ENCODE results near the gene CRYZL1.

The CRYZL1 gene

GRCh38 chr21:33660406-33660805 lies 18.9 kb upstream of the CRYZL1 start:
- Histone ChIP-seq H3K27ac (ENCODE audit: low read depth, low read length) (no peak overlapping the region), H3K9ac (ENCODE audit: low read length) (no peak overlapping the region), H3K36me3 (ENCODE audit: insufficient read depth, low read length) (no peaks in the 10 kb centered on the region), H3K9me3 (ENCODE audit: low read length) (no peaks in the 10 kb centered on the region), H3K27me3 (ENCODE audit: control insufficient read depth in 1 of 2, insufficient read depth in 2 of 2, low read length in 2 of 2) (no peaks in the 10 kb centered on the region), H3K4me3 (ENCODE audit: low read depth in 1 of 2, low read length in 2 of 2) (no peak overlapping the region), H3K4me1 (ENCODE audit: insufficient read depth, low read length) (peaks cover 23% of the 10 kb centered on the region)

DNA sequence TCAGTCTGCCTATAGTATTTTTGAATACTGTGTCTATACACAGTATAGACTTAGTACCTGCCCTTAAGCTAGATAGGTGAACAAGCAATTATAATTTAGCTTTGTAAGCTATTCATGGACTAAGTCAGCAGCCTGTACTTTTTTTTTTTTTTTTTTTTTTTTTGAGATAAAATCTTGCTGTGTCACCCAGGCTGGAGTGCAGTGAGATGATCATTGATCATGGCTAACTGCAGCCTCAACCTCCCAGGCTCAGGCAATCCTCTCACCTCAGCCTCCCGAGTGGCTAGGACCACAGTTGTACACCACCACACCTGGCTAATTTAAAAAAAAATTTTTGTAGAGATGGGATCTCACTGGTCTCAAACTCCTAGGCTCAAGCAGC lies 18.0 kb upstream of the CRYZL1 start:
- H3K9me3 ChIP-seq (ENCODE audit: low read length): no peaks in the 10 kb centered on the region
- no peaks in the 10 kb centered on the region for H3K36me3 ChIP-seq (ENCODE audit: insufficient read depth, low read length)
- H3K9ac ChIP-seq (ENCODE audit: low read length): no peak overlapping the region
- peaks cover 23% of the 10 kb centered on the region for H3K4me1 ChIP-seq (ENCODE audit: insufficient read depth, low read length)
- no peaks in the 10 kb centered on the region for H3K27me3 ChIP-seq (ENCODE audit: control insufficient read depth in 1 of 2, insufficient read depth in 2 of 2, low read length in 2 of 2)
- no peak overlapping the region for H3K27ac ChIP-seq (ENCODE audit: low read depth, low read length)
- H3K4me3 ChIP-seq (ENCODE audit: low read depth in 1 of 2, low read length in 2 of 2): no peak overlapping the region

GRCh38 chr21:33658919-33659567 lies 17.5 kb upstream of the CRYZL1 start:
- Histone ChIP-seq H3K9ac (ENCODE audit: low read length) (no peak overlapping the region), H3K27ac (ENCODE audit: low read depth, low read length) (no peak overlapping the region), H3K36me3 (ENCODE audit: insufficient read depth, low read length) (no peaks in the 10 kb centered on the region), H3K9me3 (ENCODE audit: low read length) (no peaks in the 10 kb centered on the region), H3K4me3 (ENCODE audit: low read depth in 1 of 2, low read length in 2 of 2) (no peak overlapping the region), H3K27me3 (ENCODE audit: control insufficient read depth in 1 of 2, insufficient read depth in 2 of 2, low read length in 2 of 2) (no peaks in the 10 kb centered on the region), H3K4me1 (ENCODE audit: insufficient read depth, low read length) (peaks cover 23% of the 10 kb centered on the region)

GRCh38 chr21:33657124-33657820 lies 15.7 kb upstream of the CRYZL1 start:
- no peaks in the 10 kb centered on the region for H3K36me3 ChIP-seq (ENCODE audit: insufficient read depth, low read length)
- H3K4me3 ChIP-seq (ENCODE audit: low read depth in 1 of 2, low read length in 2 of 2): no peak overlapping the region
- no peaks in the 10 kb centered on the region for H3K27me3 ChIP-seq (ENCODE audit: control insufficient read depth in 1 of 2, insufficient read depth in 2 of 2, low read length in 2 of 2)
- no peak overlapping the region for H3K9ac ChIP-seq (ENCODE audit: low read length)
- peaks cover 23% of the 10 kb centered on the region for H3K4me1 ChIP-seq (ENCODE audit: insufficient read depth, low read length)
- H3K27ac ChIP-seq (ENCODE audit: low read depth, low read length): no peak overlapping the region
- H3K9me3 ChIP-seq (ENCODE audit: low read length): no peaks in the 10 kb centered on the region

- no peaks in the 10 kb centered on the region for H3K9me3 ChIP-seq (ENCODE audit: low read length)
- H3K36me3 ChIP-seq (ENCODE audit: insufficient read depth, low read length): no peaks in the 10 kb centered on the region
- H3K27ac ChIP-seq (ENCODE audit: low read depth, low read length): no peak overlapping the region
- H3K27me3 ChIP-seq (ENCODE audit: control insufficient read depth in 1 of 2, insufficient read depth in 2 of 2, low read length in 2 of 2): no peaks in the 10 kb centered on the region
- H3K4me1 ChIP-seq (ENCODE audit: insufficient read depth, low read length): peaks cover 31% of the 10 kb centered on the region
- no peak overlapping the region for H3K9ac ChIP-seq (ENCODE audit: low read length)
- no peak overlapping the region for H3K4me3 ChIP-seq (ENCODE audit: low read depth in 1 of 2, low read length in 2 of 2)
Observed at GRCh38 chr21:33655588-33656221, 14.2 kb upstream of the CRYZL1 start.

- Histone ChIP-seq H3K27ac (ENCODE audit: low read depth, low read length) (no peak overlapping the region), H3K9ac (ENCODE audit: low read length) (no peak overlapping the region), H3K4me3 (ENCODE audit: low read depth in 1 of 2, low read length in 2 of 2) (no peak overlapping the region), H3K4me1 (ENCODE audit: insufficient read depth, low read length) (peaks cover 33% of the 10 kb centered on the region), H3K27me3 (ENCODE audit: control insufficient read depth in 1 of 2, insufficient read depth in 2 of 2, low read length in 2 of 2) (no peaks in the 10 kb centered on the region), H3K9me3 (ENCODE audit: low read length) (no peaks in the 10 kb centered on the region), H3K36me3 (ENCODE audit: insufficient read depth, low read length) (no peaks in the 10 kb centered on the region)
Observed at GRCh38 chr21:33654412-33654811, 12.9 kb upstream of the CRYZL1 start.

DNA sequence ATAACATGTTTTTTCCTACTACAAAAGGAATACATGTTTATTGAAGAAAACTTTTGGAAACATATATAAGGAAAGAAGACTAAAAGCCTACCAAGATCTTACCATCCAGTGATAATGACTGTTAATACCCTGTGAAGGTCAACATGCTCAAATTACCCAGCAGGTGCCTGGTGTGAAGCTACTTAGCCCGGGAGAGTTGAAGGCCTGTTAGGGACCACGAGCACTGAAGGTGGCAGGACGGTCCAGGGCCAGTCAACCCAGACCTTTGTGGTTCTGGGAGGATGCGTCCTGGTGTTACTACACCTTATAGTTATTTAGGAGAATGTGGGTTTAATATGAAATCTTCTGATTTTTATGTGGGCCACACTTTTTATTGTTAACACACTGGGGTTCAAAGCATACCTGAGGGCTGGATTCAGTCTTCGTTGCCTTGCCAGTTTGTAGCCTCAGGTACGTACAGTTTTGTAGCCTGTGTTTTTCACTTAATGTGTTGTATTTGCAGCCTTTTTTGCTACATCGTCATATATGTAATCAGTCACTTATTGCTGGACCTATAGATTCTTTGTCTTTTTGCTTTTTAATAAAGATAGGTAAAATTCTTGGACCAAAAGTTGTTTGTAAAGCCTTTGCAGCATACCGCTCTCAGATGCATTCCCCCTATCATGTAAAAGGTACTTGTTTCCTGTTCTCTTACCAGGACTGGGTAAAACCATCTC lies 10.6 kb upstream of the CRYZL1 start:
- H3K27ac ChIP-seq (ENCODE audit: low read depth, low read length): no peak overlapping the region
- no peak overlapping the region for H3K9ac ChIP-seq (ENCODE audit: low read length)
- H3K4me3 ChIP-seq (ENCODE audit: low read depth in 1 of 2, low read length in 2 of 2): no peak overlapping the region
- H3K9me3 ChIP-seq (ENCODE audit: low read length): no peaks in the 10 kb centered on the region
- no peaks in the 10 kb centered on the region for H3K27me3 ChIP-seq (ENCODE audit: control insufficient read depth in 1 of 2, insufficient read depth in 2 of 2, low read length in 2 of 2)
- no peaks in the 10 kb centered on the region for H3K36me3 ChIP-seq (ENCODE audit: insufficient read depth, low read length)
- H3K4me1 ChIP-seq (ENCODE audit: insufficient read depth, low read length): peaks cover 34% of the 10 kb centered on the region

DNA sequence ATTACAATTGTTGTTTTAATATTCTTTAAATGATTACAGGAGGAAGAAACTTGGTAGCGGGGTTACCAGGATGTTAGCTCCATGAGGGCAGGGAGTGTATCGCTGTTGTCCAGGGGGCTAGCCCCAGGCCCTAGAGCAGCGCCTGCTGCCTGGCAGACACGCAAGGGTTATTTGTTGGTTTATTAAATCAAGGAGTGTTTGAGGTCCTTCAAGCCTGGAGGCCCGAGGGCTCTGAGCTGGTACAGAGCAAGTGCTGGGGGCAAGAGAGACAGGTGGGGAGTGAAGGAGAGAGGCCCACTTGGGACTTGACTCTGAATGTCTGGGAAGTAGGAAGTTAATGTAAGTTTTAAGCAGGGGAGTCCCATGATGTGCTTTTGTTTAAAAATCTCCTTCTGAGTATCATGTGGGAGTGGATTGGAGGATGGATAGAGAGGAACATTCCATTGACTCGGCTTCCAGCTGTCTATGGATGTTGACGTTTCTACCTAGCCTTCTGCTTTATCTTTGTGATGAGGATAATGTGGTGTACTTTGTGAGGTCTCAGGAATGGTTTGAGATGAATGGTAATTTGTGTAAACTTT lies 9.5 kb upstream of the CRYZL1 start:
- H3K9me3 ChIP-seq (ENCODE audit: low read length): no peaks in the 10 kb centered on the region
- peaks cover 30% of the 10 kb centered on the region for H3K4me1 ChIP-seq (ENCODE audit: insufficient read depth, low read length)
- no peak overlapping the region for H3K4me3 ChIP-seq (ENCODE audit: low read depth in 1 of 2, low read length in 2 of 2)
- H3K27me3 ChIP-seq (ENCODE audit: control insufficient read depth in 1 of 2, insufficient read depth in 2 of 2, low read length in 2 of 2): no peaks in the 10 kb centered on the region
- no peaks in the 10 kb centered on the region for H3K36me3 ChIP-seq (ENCODE audit: insufficient read depth, low read length)
- no peak overlapping the region for H3K9ac ChIP-seq (ENCODE audit: low read length)
- no peak overlapping the region for H3K27ac ChIP-seq (ENCODE audit: low read depth, low read length)

DNA sequence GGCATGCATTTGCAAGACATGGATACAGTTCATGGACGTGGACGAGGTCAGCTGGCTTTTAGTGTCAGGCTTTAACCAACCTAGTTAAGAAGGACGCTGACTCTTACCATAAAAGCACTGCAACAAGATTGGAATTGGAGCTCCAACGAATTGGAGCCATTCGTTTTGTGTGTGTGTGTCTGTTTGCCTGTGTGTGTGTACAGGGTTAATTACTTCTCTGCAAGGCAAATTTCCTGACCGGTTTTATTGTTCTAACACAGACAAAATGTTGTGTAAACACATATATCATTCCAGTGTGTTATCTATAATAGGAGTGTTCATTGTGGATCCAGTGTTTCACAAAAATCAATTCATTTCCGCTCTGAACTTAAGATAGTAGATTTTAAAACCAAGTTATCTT lies 8.7 kb upstream of the CRYZL1 start:
- H3K36me3 ChIP-seq (ENCODE audit: insufficient read depth, low read length): no peaks in the 10 kb centered on the region
- H3K4me1 ChIP-seq (ENCODE audit: insufficient read depth, low read length): peaks cover 26% of the 10 kb centered on the region
- H3K27me3 ChIP-seq (ENCODE audit: control insufficient read depth in 1 of 2, insufficient read depth in 2 of 2, low read length in 2 of 2): no peaks in the 10 kb centered on the region
- H3K27ac ChIP-seq (ENCODE audit: low read depth, low read length): no peak overlapping the region
- no peak overlapping the region for H3K4me3 ChIP-seq (ENCODE audit: low read depth in 1 of 2, low read length in 2 of 2)
- H3K9me3 ChIP-seq (ENCODE audit: low read length): no peaks in the 10 kb centered on the region
- H3K9ac ChIP-seq (ENCODE audit: low read length): no peak overlapping the region

- no peak overlapping the region for H3K4me3 ChIP-seq (ENCODE audit: low read depth in 1 of 2, low read length in 2 of 2)
- H3K36me3 ChIP-seq (ENCODE audit: insufficient read depth, low read length): no peaks in the 10 kb centered on the region
- no peak overlapping the region for H3K27ac ChIP-seq (ENCODE audit: low read depth, low read length)
- H3K4me1 ChIP-seq (ENCODE audit: insufficient read depth, low read length): peaks cover 43% of the 10 kb centered on the region
- H3K9me3 ChIP-seq (ENCODE audit: low read length): no peaks in the 10 kb centered on the region
- H3K9ac ChIP-seq (ENCODE audit: low read length): no peak overlapping the region
- no peaks in the 10 kb centered on the region for H3K27me3 ChIP-seq (ENCODE audit: control insufficient read depth in 1 of 2, insufficient read depth in 2 of 2, low read length in 2 of 2)
Observed at GRCh38 chr21:33648555-33648954, 7.0 kb upstream of the CRYZL1 start.

DNA sequence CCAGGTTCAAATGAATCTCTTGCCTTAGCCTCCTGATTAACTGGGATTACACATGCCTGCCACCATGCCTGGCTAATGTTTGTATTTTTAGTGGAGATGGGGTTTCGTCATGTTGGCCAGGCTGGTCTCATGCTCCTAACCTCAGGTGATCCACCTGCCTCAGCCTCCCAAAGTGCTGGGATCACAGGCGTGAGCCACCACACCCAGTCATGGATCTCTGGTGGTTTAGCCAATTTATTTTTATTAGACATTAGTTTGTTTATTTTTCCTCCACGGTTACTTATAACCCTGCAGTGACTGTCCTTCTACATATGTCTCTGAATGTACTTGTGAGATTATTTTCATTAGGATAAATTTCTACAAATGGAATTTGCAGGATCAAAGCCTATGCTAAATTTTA lies 6.0 kb upstream of the CRYZL1 start:
- H3K36me3 ChIP-seq (ENCODE audit: insufficient read depth, low read length): no peaks in the 10 kb centered on the region
- H3K27ac ChIP-seq (ENCODE audit: low read depth, low read length): no peak overlapping the region
- H3K9ac ChIP-seq (ENCODE audit: low read length): no peak overlapping the region
- peaks cover 43% of the 10 kb centered on the region for H3K4me1 ChIP-seq (ENCODE audit: insufficient read depth, low read length)
- no peaks in the 10 kb centered on the region for H3K9me3 ChIP-seq (ENCODE audit: low read length)
- no peak overlapping the region for H3K4me3 ChIP-seq (ENCODE audit: low read depth in 1 of 2, low read length in 2 of 2)
- H3K27me3 ChIP-seq (ENCODE audit: control insufficient read depth in 1 of 2, insufficient read depth in 2 of 2, low read length in 2 of 2): no peaks in the 10 kb centered on the region

All from muscle layer of colon (tissue), 2 donors.